Endothelial cell of umbilical vein (primary cell): ENCODE data around the gene PDE1A. TPM values are rescaled to one million over a fixed set of nuclear protein-coding genes. Genes with fewer than 3 reads are reported as not detected.

Source experiments
- BruUV-seq: library from RNA; stranded (reverse); fragments of 400-500 nt; replicated peaks from 2 replicates; lab custom pipeline; 2021; lab: Mats Ljungman, UMichigan
- CTCF ChIA-PET: fragments of 300-600, 350-600 bp; sonication (Branson Sonifier 250); formaldehyde crosslinking; loops from one replicate; lab custom pipeline; 2021; ENCODE audit warnings: antibody characterized with exemption, inconsistent platforms; lab: Charles Lee
- POLR2A ChIA-PET: fragments of 300-600, 350-600 bp; sonication (Branson Sonifier 250); formaldehyde crosslinking; loops from one replicate; lab custom pipeline; 2021; ENCODE audit warnings: antibody characterized with exemption, inconsistent platforms; lab: Charles Lee
- DNase-seq: peaks from one replicate; pipeline ENCODE4 v3.0.0-alpha.2; 2011; ENCODE audit warnings: low read depth, low spot score
- FAIRE-seq: peaks from 2 replicates; lab custom pipeline; 2011; peaks lifted over from hg19 to GRCh38; lab: Jason Lieb, UNC
- H2AFZ ChIP-seq: 2 replicates; pipeline ENCODE4 v1.6.0; 2012; ENCODE audit warnings: low read depth, low read length, control low read depth, inconsistent platforms
- H3K27ac ChIP-seq: 2 replicates; pipeline ENCODE4 v1.5.1; 2011; ENCODE audit warnings: low read depth, mild to moderate bottlenecking, control low read depth, low read length, moderate library complexity; ENCODE audit not compliant: insufficient read depth
- H3K27me3 ChIP-seq, 2 experiments: 2 replicates each; pipeline versions ENCODE4 v1.6.0 to v1.6.1; 2011; ENCODE audit warnings: low read length in 2 of 2, mixed read lengths in 1 of 2; ENCODE audit not compliant: control insufficient read depth in 2 of 2, insufficient read depth in 2 of 2
- H3K36me3 ChIP-seq, 2 experiments: 2 replicates in 1 of 2; 3 replicates in 1 of 2; pipeline ENCODE4 v1.5.1; 2011; ENCODE audit warnings: low read length in 2 of 2, mild to moderate bottlenecking in 1 of 2, moderate library complexity in 1 of 2; ENCODE audit not compliant: control insufficient read depth in 2 of 2, insufficient read depth in 2 of 2; ENCODE audit errors: extremely low read depth in 1 of 2
- H3K4me1 ChIP-seq: 3 replicates; pipeline ENCODE4 v1.5.1; 2011; ENCODE audit warnings: mild to moderate bottlenecking, low read length; ENCODE audit not compliant: control insufficient read depth, insufficient read depth; ENCODE audit errors: extremely low read depth
- H3K4me2 ChIP-seq: 2 replicates; pipeline ENCODE4 v1.6.1; 2011; ENCODE audit warnings: low read length, control low read depth, mixed read lengths; ENCODE audit not compliant: insufficient read depth
- H3K4me3 ChIP-seq, 3 experiments: fragments of 200-600 bp in 1 of 3; sonication (generic), shearing (Covaris generic) in 1 of 3; replicated peaks in 1 of 3; 2 replicates each; pipeline ENCODE4 v1.5.1; 2011 to 2016; ENCODE audit warnings: control low read depth in 3 of 3, low read length in 3 of 3, mild to moderate bottlenecking in 2 of 3, inconsistent platforms in 1 of 3, low read depth in 1 of 3, moderate library complexity in 1 of 3; ENCODE audit not compliant: insufficient read depth in 1 of 3
- H3K79me2 ChIP-seq: 2 replicates; pipeline ENCODE4 v1.6.0; 2012; ENCODE audit warnings: low read length, inconsistent platforms; ENCODE audit not compliant: control insufficient read depth, insufficient read depth
- H3K9ac ChIP-seq: replicated peaks from 2 replicates; pipeline ENCODE3; 2011; ENCODE audit warnings: low read length, control low read depth; ENCODE audit not compliant: insufficient read depth; ENCODE audit errors: extremely low read depth
- H3K9me1 ChIP-seq: replicated peaks from 3 replicates; pipeline ENCODE4 v1.6.0; 2011; ENCODE audit warnings: mild to moderate bottlenecking, low read length; ENCODE audit not compliant: control insufficient read depth, insufficient read depth; ENCODE audit errors: extremely low read depth
- H3K9me3 ChIP-seq: replicated peaks from 2 replicates; pipeline ENCODE4 v1.5.1; 2012; ENCODE audit warnings: low read length, inconsistent platforms; ENCODE audit not compliant: control insufficient read depth, insufficient read depth
- H4K20me1 ChIP-seq: replicated peaks from 2 replicates; pipeline ENCODE3; 2011; ENCODE audit warnings: mild to moderate bottlenecking, low read length; ENCODE audit not compliant: control insufficient read depth, insufficient read depth; ENCODE audit errors: extremely low read depth
- CTCF ChIP-seq, 2 donors: IDR thresholded peaks; 1 replicate in 1 of 2; 2 replicates in 1 of 2; pipeline ENCODE4 v1.5.1; 2011; ENCODE audit warnings: low read length in 2 of 2, mild to moderate bottlenecking in 2 of 2, moderate library complexity in 2 of 2, control low read depth in 1 of 2, inconsistent platforms in 1 of 2, low read depth in 1 of 2; ENCODE audit not compliant: insufficient read depth in 1 of 2; ENCODE audit errors: extremely low read depth in 1 of 2
- EZH2 ChIP-seq: IDR thresholded peaks from 2 replicates; pipeline ENCODE4 v1.6.1; 2012; ENCODE audit warnings: borderline replicate concordance, low read depth, mild to moderate bottlenecking, moderate library complexity, low read length, inconsistent platforms; ENCODE audit not compliant: severe bottlenecking
- FOS ChIP-seq: IDR thresholded peaks from 2 replicates; pipeline ENCODE4 v1.6.1; 2011; ENCODE audit warnings: mild to moderate bottlenecking, low read length, moderate library complexity, borderline replicate concordance; ENCODE audit not compliant: insufficient read depth
- GATA2 ChIP-seq: IDR thresholded peaks from 2 replicates; pipeline ENCODE4 v1.7.0; 2011; ENCODE audit warnings: low read depth, mild to moderate bottlenecking, moderate library complexity, mixed read lengths, low read length; ENCODE audit not compliant: insufficient read length, insufficient read depth
- JUN ChIP-seq: IDR thresholded peaks from 2 replicates; pipeline ENCODE4 v1.6.1; 2011; ENCODE audit warnings: borderline replicate concordance, low read depth; ENCODE audit not compliant: insufficient read length, insufficient read depth
- MYC ChIP-seq: IDR thresholded peaks from one replicate; pipeline ENCODE4 v1.6.1; 2011; ENCODE audit warnings: mild to moderate bottlenecking, low read depth, low read length
- POLR2A ChIP-seq: IDR thresholded peaks from 2 replicates; pipeline ENCODE4 v1.6.1; 2012; ENCODE audit warnings: low read depth, mild to moderate bottlenecking, control low read depth, low read length
- POLR2AphosphoS5 ChIP-seq: IDR thresholded peaks from 2 replicates; pipeline ENCODE4 v1.6.1; 2012; ENCODE audit warnings: low read depth, mild to moderate bottlenecking, control low read depth, low read length, moderate library complexity; ENCODE audit not compliant: insufficient read depth
- dilution Hi-C: fragments of 300-500 bp; cut with MboI; formaldehyde crosslinking; loops from one replicate; pipeline ENCODE4 v1.15.0; 2019; ENCODE audit warnings: low sequenced_read_pairs; ENCODE audit not compliant: extremely low pct_ligation_motif_present
- intact Hi-C: fragments of 100-400 bp; cut with micrococcal nuclease; formaldehyde crosslinking; loops from one replicate; pipeline ENCODE4 v1.10.0; 2022
- polyA plus RNA-seq, 4 experiments: library from polyadenylated mRNA; depleted of rRNA in 3 of 4; stranded (reverse) in 3 of 4; unstranded in 1 of 4; fragments of >200 nt; gene quantifications; 2 replicates each; pipeline versions ENCODE4 v1.2.1 to v1.2.3, GENCODE V29; 2011 to 2012; ENCODE audit warnings: missing spikeins in 1 of 4
- total RNA-seq: library from RNA; stranded (reverse); gene quantifications from 2 replicates; pipeline ENCODE4 v1.2.3, GENCODE V29; 2021
- TF ChIP-seq, protein P1 (sequence below): IDR thresholded peaks from 2 replicates; pipeline ENCODE4 v1.6.1; 2011; ENCODE audit not compliant: insufficient read depth, insufficient read length

PDE1A gene
- total and polyA plus RNA-seq, 2 donors (not counting 3 experiments of a cell fraction or from before 2014, with no cell fraction given): 0.43 to 0.49 TPM

GRCh38 chr2:182324665-182325064, 102.2 kb downstream of the PDE1A start:
- TF ChIP-seq POLR2AphosphoS5 (peak; percentile 67), EZH2 (no peak)

DNA sequence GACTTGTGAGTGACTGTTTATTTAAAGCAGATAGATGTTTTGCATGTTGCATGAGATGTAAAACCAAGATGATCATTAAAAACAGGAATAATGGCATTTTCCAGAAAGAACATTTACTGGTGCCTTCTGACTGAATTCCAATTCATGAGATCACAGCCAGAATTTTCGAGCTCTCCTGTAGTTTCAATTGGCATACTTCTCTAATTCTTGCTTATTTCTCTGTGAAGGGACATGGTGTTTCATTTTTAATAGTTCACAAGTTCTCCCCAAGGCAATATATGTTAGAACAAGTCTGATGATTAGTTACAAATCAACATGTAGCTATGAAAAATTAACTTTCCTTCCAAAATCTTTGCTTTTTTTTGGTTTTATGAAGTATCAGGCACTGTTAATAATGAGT, 105.7 kb downstream of the PDE1A start:
- Histone ChIP-seq H3K9ac (no peak overlapping the region), H3K9me1 (no peaks in the 10 kb centered on the region), H3K36me3 (no peaks in the 10 kb centered on the region), H2AFZ (no peak overlapping the region), H4K20me1 (no peaks in the 10 kb centered on the region), H3K4me2 (no peak overlapping the region), H3K4me1 (peaks cover 5% of the 10 kb centered on the region), H3K9me3 (no peaks in the 10 kb centered on the region), H3K4me3 (no peak overlapping the region), H3K79me2 (no peaks in the 10 kb centered on the region), H3K27ac (no peak overlapping the region), H3K27me3 (peaks cover 0 to 3% of the 10 kb centered on the region in 2 experiments)
- dilution Hi-C loops: no loop called here
- BruUV-seq: no TSS peak
- DNase-seq (no peak), FAIRE-seq (no peak)
- ChIA-PET CTCF (no interaction called here), POLR2A (no interaction called here)
- intact Hi-C loops: no loop called here
- TF ChIP-seq, protein P1, sequence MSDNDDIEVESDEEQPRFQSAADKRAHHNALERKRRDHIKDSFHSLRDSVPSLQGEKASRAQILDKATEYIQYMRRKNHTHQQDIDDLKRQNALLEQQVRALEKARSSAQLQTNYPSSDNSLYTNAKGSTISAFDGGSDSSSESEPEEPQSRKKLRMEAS: no peak
- TF ChIP-seq CTCF (IDR thresholded peaks at IDR 0.05; ENCODE audit: extremely low read depth in 1 of 2, insufficient read depth in 1 of 2, low read depth in 1 of 2, low read length in 2 of 2) (no peak), GATA2 (no peak), JUN (no peak), MYC (no peak), FOS (no peak), POLR2A (no peak), EZH2 (no peak), POLR2AphosphoS5 (no peak)

More at GRCh38 chr2:182324665-182325064, 102.2 kb downstream of the PDE1A start:
- Histone ChIP-seq H2AFZ (no peak overlapping the region), H3K27ac (no peak overlapping the region), H4K20me1 (no peaks in the 10 kb centered on the region), H3K9me3 (no peaks in the 10 kb centered on the region), H3K4me1 (no peaks in the 10 kb centered on the region), H3K4me2 (no peak overlapping the region), H3K9ac (no peak overlapping the region), H3K79me2 (no peaks in the 10 kb centered on the region), H3K27me3 (peaks cover 6 to 18% of the 10 kb centered on the region in 2 experiments), H3K9me1 (no peaks in the 10 kb centered on the region), H3K36me3 (no peaks in the 10 kb centered on the region), H3K4me3 (no peak overlapping the region)
- no TSS peak for BruUV-seq
- POLR2A ChIA-PET: no interaction called here
- FAIRE-seq (peak; percentile 72), DNase-seq (peak; percentile 84)
- CTCF ChIA-PET: no interaction called here
- intact Hi-C loops: no loop called here
- dilution Hi-C loops: no loop called here
